Central memory CD8-positive, alpha-beta T cell (primary cell): ENCODE data around the gene KCNE3.

Experiments
- ATAC-seq: fragments of 150-1000 bp; cut with Tn5 transposase; replicated peaks from 2 replicates; pipeline ENCODE4 v1.10.0; 2022; ENCODE audit warnings: mild to moderate bottlenecking, moderate FRiP score, moderate number of reproducible peaks; ENCODE audit not compliant: poor library complexity, severe bottlenecking; ENCODE audit errors: extremely low read depth
- DNase-seq, 2 donors: peaks; one replicate each; pipeline ENCODE4 v3.0.0; 2021; ENCODE audit warnings: low spot score in 2 of 2
- H3K27ac Mint-ChIP-seq: one replicate; pipeline ENCODE4 v1.8.0; 2022; ENCODE audit warnings: low read depth, mild to moderate bottlenecking, moderate library complexity, mixed read lengths
- H3K27me3 Mint-ChIP-seq: one replicate; pipeline ENCODE4 v1.8.0; 2022; ENCODE audit warnings: mixed read lengths
- H3K36me3 Mint-ChIP-seq: one replicate; pipeline ENCODE4 v1.8.0; 2022; ENCODE audit warnings: mild to moderate bottlenecking, moderate library complexity, mixed read lengths; ENCODE audit not compliant: insufficient read depth
- H3K4me1 Mint-ChIP-seq: one replicate; pipeline ENCODE4 v1.8.0; 2022; ENCODE audit warnings: mixed read lengths
- H3K4me3 Mint-ChIP-seq: one replicate; pipeline ENCODE4 v1.8.0; 2022; ENCODE audit warnings: mild to moderate bottlenecking, moderate library complexity, mixed read lengths
- H3K9me3 Mint-ChIP-seq: one replicate; pipeline ENCODE4 v1.8.0; 2022; ENCODE audit warnings: mixed read lengths

Gene KCNE3, protein sequence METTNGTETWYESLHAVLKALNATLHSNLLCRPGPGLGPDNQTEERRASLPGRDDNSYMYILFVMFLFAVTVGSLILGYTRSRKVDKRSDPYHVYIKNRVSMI

DNA sequence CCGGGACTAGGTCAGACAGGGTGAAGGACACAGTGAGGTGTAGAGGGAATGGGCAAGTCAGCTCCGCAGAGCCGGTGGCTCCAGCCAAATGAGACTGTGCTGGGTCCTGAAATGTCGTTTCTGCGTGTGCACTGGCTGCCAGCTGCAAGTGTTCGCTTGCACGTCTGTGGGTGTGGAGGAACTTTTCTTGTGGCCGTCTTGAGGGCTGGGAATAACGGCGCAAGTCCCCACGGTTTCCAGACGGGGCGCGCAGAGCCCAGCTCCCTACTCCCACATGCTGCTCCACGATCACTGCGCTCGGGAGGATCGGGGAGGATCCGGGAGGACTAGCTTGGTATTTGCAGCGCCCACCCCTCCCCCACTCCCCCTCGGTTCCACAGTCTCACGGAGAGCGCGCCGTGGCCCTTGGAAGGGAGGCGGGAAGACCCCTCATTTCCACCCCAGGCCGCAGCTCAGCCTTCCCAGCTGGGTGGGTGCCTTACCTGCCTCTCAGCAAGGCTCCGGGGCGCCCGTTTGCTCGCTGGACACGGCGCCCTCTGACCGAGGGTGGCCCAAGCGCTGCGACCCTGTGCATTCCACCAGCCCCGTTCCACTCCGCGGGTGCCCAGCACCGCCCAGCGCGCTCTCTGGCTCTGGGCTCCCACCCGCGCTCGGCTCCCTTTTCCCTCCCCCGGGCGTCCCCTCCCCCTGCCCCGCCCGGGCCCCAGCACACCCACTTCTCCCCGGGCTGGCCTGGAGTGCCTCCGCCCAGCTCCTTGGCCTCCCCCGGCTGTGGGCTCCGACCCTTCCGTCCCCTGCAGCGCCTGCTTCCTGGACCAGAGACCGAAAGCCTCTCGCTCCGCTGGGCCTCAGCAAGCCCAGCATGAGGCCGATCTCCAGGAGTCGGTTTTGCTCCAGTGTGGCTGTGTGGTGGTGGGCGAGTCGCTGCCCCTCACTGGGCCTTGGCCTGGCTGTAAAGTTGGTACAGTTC lies at the start of gene KCNE3:
Gene KCNE3 (minus strand): TSS at position 634 of the 970 bp plus-strand sequence. CDS start 9,986 bp downstream, outside the sequence.
- H3K27ac Mint-ChIP-seq: no peak within 1 kb of the TSS

GRCh38 chr11:74507582-74507981 lies 40.2 kb upstream of the KCNE3 start:
- ATAC-seq (no peak), DNase-seq (no peak)
- H3K27ac Mint-ChIP-seq: no peak overlapping the region
- H3K9me3 Mint-ChIP-seq: no peaks in the 10 kb centered on the region
- H3K4me3 Mint-ChIP-seq: no peak overlapping the region
- H3K4me1 Mint-ChIP-seq: no peaks in the 10 kb centered on the region
- no peaks in the 10 kb centered on the region for H3K36me3 Mint-ChIP-seq
- H3K27me3 Mint-ChIP-seq: peaks cover 25% of the 10 kb centered on the region

More for the DNA sequence above, at the start of gene KCNE3:
- Mint-ChIP-seq H3K27me3 (peaks cover 42% of the 10 kb centered on the region), H3K36me3 (peaks cover 2% of the 10 kb centered on the region), H3K4me3 (no peak within 1 kb of the TSS), H3K9me3 (no peaks in the 10 kb centered on the region), H3K4me1 (no peaks in the 10 kb centered on the region)
- ATAC-seq (no peak), DNase-seq (no peak)

GRCh38 chr11:74506823-74507222 lies 39.5 kb upstream of the KCNE3 start:
- no peak overlapping the region for H3K4me3 Mint-ChIP-seq
- DNase-seq (no peak), ATAC-seq (no peak)
- H3K9me3 Mint-ChIP-seq: no peaks in the 10 kb centered on the region
- H3K4me1 Mint-ChIP-seq: no peaks in the 10 kb centered on the region
- no peak overlapping the region for H3K27ac Mint-ChIP-seq
- no peaks in the 10 kb centered on the region for H3K36me3 Mint-ChIP-seq
- peaks cover 18% of the 10 kb centered on the region for H3K27me3 Mint-ChIP-seq

DNA sequence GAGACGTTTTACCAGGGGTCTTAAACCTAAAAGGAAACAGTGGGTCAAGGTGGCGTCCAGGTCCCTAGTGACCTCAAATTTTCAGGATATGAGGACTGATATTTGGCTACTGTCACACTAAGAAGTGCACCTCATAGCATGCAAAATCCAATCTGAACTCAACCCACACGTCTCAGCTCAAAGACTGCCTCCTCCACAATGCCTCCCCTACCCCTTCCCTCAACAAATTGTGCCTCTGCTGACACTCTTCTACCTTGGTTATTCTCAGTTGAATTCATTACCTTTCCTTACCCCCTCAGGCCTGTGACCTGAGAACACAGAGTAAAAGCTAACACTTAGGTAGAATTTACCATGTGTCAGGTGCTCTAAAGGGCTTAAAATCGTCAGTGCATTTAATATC lies 38.6 kb upstream of the KCNE3 start:
- H3K27me3 Mint-ChIP-seq: peaks cover 9% of the 10 kb centered on the region
- H3K36me3 Mint-ChIP-seq: no peaks in the 10 kb centered on the region
- ATAC-seq: no peak
- H3K4me3 Mint-ChIP-seq: no peak overlapping the region
- DNase-seq: no peak
- H3K4me1 Mint-ChIP-seq: no peaks in the 10 kb centered on the region
- no peaks in the 10 kb centered on the region for H3K9me3 Mint-ChIP-seq
- H3K27ac Mint-ChIP-seq: no peak overlapping the region

- Mint-ChIP-seq H3K27ac (no peak overlapping the region), H3K4me1 (no peaks in the 10 kb centered on the region), H3K27me3 (no peaks in the 10 kb centered on the region), H3K36me3 (no peaks in the 10 kb centered on the region), H3K9me3 (no peaks in the 10 kb centered on the region), H3K4me3 (no peak overlapping the region)
- DNase-seq (no peak), ATAC-seq (no peak)
These were observed 36.8 kb upstream of the KCNE3 start for GRCh38 chr11:74504100-74504691.

- DNase-seq: no peak
- Mint-ChIP-seq H3K27ac (no peak overlapping the region), H3K9me3 (no peaks in the 10 kb centered on the region), H3K4me3 (no peak overlapping the region), H3K36me3 (peaks cover 2% of the 10 kb centered on the region), H3K4me1 (peaks cover 23% of the 10 kb centered on the region), H3K27me3 (no peaks in the 10 kb centered on the region)
- ATAC-seq: no peak
These were observed 27.6 kb upstream of the KCNE3 start for GRCh38 chr11:74494916-74495315.

DNA sequence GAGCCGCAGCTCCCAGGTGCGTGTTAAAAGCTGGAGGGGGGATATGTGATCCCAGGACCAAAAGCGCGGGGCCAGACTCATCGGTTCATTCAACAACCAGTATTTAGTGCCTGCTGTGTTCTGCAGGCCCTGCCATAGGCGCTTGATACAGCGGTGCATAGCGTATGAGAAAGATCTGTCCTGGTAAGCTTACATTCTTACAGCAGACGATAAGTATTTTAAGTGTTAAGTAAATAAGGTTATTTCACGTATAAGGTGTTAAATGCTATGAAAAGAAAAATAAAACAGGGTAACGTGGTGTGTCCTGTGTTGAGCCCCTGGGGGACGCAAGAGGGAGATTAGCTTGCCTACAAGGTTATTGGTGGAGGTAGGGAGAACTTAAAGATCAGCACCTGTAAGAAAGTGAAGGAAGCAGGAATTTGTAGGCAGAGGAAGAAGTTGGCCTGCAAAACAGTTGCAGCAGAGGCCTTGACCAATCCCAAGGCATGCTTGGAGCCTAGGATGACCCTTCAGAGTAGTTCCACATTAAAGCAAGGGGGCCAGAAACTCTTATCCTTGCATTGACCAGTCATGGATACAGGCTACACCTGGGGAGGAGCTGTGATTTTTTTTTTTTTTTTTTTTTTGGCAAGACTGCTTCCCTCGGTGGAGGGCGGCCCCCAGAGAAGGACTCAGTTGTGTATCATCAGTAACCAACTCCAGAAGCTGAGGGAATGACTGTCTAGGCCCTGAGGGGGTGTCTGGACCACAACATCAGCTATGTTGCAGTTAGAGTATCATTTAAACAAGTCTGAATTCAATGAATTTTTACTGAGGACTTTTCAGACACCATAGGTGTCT lies 26.7 kb upstream of the KCNE3 start:
- H3K27me3 Mint-ChIP-seq: no peaks in the 10 kb centered on the region
- peak overlapping the region; percentile 50 for H3K27ac Mint-ChIP-seq
- ATAC-seq (no peak), DNase-seq (no peak)
- H3K4me3 Mint-ChIP-seq: peak overlapping the region; percentile 69
- no peaks in the 10 kb centered on the region for H3K9me3 Mint-ChIP-seq
- H3K36me3 Mint-ChIP-seq: peaks cover 4% of the 10 kb centered on the region
- H3K4me1 Mint-ChIP-seq: peaks cover 23% of the 10 kb centered on the region

DNA sequence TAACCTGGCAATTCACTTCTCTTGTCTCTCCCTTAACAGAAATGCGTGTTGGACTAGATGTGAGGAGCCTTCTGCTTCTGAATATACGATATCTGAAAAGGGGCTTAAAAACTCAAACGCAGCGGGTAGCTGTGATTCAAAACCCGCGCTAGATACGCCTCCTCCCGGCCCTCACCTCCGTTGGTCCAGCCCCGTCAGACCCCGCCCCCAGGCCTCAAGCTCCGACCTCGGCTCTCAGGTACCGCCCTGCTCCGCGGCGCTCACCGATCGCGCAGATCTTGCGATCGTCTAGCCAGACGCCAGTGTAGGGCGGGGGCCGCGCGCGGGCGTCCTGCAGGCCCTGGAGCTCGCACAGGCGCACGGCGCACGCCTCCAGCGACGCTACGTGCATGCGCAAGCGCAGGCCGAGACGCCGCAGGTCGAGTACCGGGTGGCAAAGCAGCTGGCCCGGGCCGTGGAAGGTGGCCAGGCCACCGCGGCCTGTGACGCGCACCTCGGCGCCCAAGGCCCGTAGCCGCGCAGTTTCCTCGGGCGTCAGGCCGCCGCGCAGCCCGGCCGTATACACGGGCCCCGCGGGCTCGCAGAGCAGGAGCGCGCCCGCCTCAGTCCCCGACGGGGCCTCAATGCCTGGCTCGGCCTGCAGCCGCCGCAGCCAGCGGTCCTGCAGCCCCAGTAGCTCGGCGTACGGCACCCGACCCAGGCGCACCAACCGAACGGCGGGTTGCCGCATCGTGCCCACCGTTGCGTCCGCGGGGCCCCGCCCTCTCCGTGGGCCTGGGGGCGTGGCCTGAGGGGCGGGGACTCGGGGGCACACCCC lies 25.8 kb upstream of the KCNE3 start, which contains the start of gene LIPT2:
Gene LIPT2 (minus strand): TSS at position 751 of the 817 bp plus-strand sequence. CDS start 21 bp downstream, at position 730.
- no peaks in the 10 kb centered on the region for H3K9me3 Mint-ChIP-seq
- ATAC-seq: peak; percentile 99
- DNase-seq: peak; percentile 91 to 95

DNA sequence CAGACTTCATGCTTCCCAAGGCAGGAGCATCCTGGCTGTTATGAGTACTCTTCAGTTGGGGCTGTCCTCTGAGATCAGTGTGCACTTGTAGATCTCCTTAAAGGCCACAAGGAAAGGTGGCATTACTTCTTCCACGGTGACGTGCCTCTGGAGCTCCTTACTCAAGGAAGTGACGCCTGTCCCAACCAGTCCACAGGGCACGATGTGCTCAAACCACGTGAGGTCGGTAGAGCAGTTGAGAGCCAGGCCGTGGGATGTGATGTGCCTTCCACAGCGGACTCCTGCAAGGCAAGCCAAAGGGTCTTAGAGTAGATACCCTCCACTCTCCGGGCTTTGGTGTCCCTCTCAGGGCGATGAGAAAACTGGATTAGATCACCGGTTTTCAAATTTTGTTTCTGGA lies 24.7 kb upstream of the KCNE3 start:
- Mint-ChIP-seq H3K4me3 (peak overlapping the region; percentile 60), H3K4me1 (peaks cover 23% of the 10 kb centered on the region), H3K27ac (no peak overlapping the region), H3K27me3 (no peaks in the 10 kb centered on the region), H3K9me3 (no peaks in the 10 kb centered on the region), H3K36me3 (peaks cover 4% of the 10 kb centered on the region)
- DNase-seq: no peak
- no peak for ATAC-seq

More for the DNA sequence above, 25.8 kb upstream of the KCNE3 start, which contains the start of gene LIPT2:
- peaks cover 23% of the 10 kb centered on the region for H3K4me1 Mint-ChIP-seq
- peak within 1 kb of the TSS; percentile 69 for H3K4me3 Mint-ChIP-seq
- no peaks in the 10 kb centered on the region for H3K27me3 Mint-ChIP-seq
- H3K27ac Mint-ChIP-seq: peak within 1 kb of the TSS; percentile 54
- H3K36me3 Mint-ChIP-seq: peaks cover 4% of the 10 kb centered on the region

GRCh38 chr11:74490941-74491340 lies 23.6 kb upstream of the KCNE3 start:
- Mint-ChIP-seq H3K27me3 (no peaks in the 10 kb centered on the region), H3K9me3 (no peaks in the 10 kb centered on the region), H3K4me1 (peaks cover 23% of the 10 kb centered on the region), H3K27ac (no peak overlapping the region), H3K4me3 (no peak overlapping the region), H3K36me3 (peaks cover 4% of the 10 kb centered on the region)
- ATAC-seq (no peak), DNase-seq (no peak)

GRCh38 chr11:74487875-74488274 lies 20.5 kb upstream of the KCNE3 start:
- Mint-ChIP-seq H3K4me3 (no peak overlapping the region), H3K9me3 (no peaks in the 10 kb centered on the region), H3K36me3 (peaks cover 3% of the 10 kb centered on the region), H3K27me3 (no peaks in the 10 kb centered on the region), H3K4me1 (peaks cover 12% of the 10 kb centered on the region), H3K27ac (no peak overlapping the region)
- ATAC-seq: no peak
- no peak for DNase-seq
